Vagina (tissue), 2 donors: ENCODE results near the gene CDK5R1. TPM values are rescaled to one million over a fixed set of nuclear protein-coding genes. Genes with fewer than 3 reads are reported as not detected.

Experiments
- DNase-seq, 2 donors: peaks; one replicate each; pipeline ENCODE4 v3.0.0-alpha.2; 2017; ENCODE audit errors: extremely low spot score in 2 of 2
- H3K27ac ChIP-seq: fragments of 200-600 bp; sonication (generic); one replicate; pipeline ENCODE4 v1.5.1; 2019
- H3K27me3 ChIP-seq: fragments of 200-600 bp; sonication (generic); one replicate; pipeline ENCODE4 v1.5.1; 2019
- H3K36me3 ChIP-seq, 2 donors: fragments of 200-600 bp; sonication (generic); one replicate each; pipeline ENCODE4 v1.5.1; 2017 to 2019
- H3K4me1 ChIP-seq: fragments of 200-600 bp; sonication (generic); one replicate; pipeline ENCODE4 v1.5.1; 2019
- H3K4me3 ChIP-seq, 2 donors: fragments of 200-600 bp; sonication (generic); 1 replicate in 1 of 2; 2 replicates in 1 of 2; pipeline ENCODE4 v1.5.1; 2016 to 2019
- H3K9me3 ChIP-seq: fragments of 200-600 bp; sonication (generic); one replicate; pipeline ENCODE4 v1.5.1; 2019
- CTCF ChIP-seq, 3 experiments: fragments of 450-650 bp in 2 of 3; fragments of 200-600 bp in 1 of 3; sonication (generic) in 1 of 3; IDR thresholded peaks; one replicate each; pipeline ENCODE4 v1.5.1; 2017 to 2019; ENCODE audit warnings: antibody characterized with exemption in 3 of 3, mild to moderate bottlenecking in 2 of 3, moderate library complexity in 2 of 3
- POLR2A ChIP-seq, 2 donors: fragments of 450-650 bp; IDR thresholded peaks; one replicate each; pipeline ENCODE4 v1.6.1; 2017; ENCODE audit warnings: antibody characterized with exemption in 2 of 2, mild to moderate bottlenecking in 2 of 2, moderate library complexity in 2 of 2
- POLR2AphosphoS5 ChIP-seq, 2 donors: sonication (generic); formaldehyde crosslinking; IDR thresholded peaks; one replicate each; pipeline ENCODE4 v1.9.0; 2017; ENCODE audit warnings: antibody characterized with exemption in 2 of 2, mild to moderate bottlenecking in 2 of 2, low read depth in 1 of 2; ENCODE audit not compliant: insufficient read depth in 1 of 2
- intact Hi-C: fragments of 100-400 bp; cut with DNase I; formaldehyde crosslinking; loops from one replicate; pipeline ENCODE4 v1.15.1; 2023
- total RNA-seq: library from RNA; depleted of rRNA; stranded (reverse); fragments of >200 nt; gene quantifications from one replicate; pipeline ENCODE4 v1.2.3, GENCODE V29; 2016

Gene CDK5R1
- total RNA-seq, 1 donor from 2014 or later: 4.9 TPM

- H3K27me3 ChIP-seq: no peaks in the 10 kb centered on the region
- H3K36me3 ChIP-seq: no peaks in the 10 kb centered on the region
- intact Hi-C loops: no loop called here
- TF ChIP-seq POLR2AphosphoS5 (IDR thresholded peaks at IDR 0.05; ENCODE audit: insufficient read depth in 1 of 2, low read depth in 1 of 2): no peak
- no peak for TF ChIP-seq POLR2A (IDR thresholded peaks at IDR 0.05)
- no peak for TF ChIP-seq CTCF (IDR thresholded peaks at IDR 0.05)
- H3K4me3 ChIP-seq: peak overlapping the region; percentile 43 to 78
- no peak for DNase-seq
- H3K4me1 ChIP-seq: peaks cover 30% of the 10 kb centered on the region
- H3K27ac ChIP-seq: no peak overlapping the region
- H3K9me3 ChIP-seq: no peaks in the 10 kb centered on the region
Observed at GRCh38 chr17:32487473-32488176, 832 bp downstream of the CDK5R1 start.

- Histone ChIP-seq H3K4me1 (peaks cover 26% of the 10 kb centered on the region), H3K27me3 (no peaks in the 10 kb centered on the region), H3K9me3 (no peaks in the 10 kb centered on the region), H3K4me3 (peak overlapping the region; percentile 43 to 78), H3K36me3 (no peaks in the 10 kb centered on the region), H3K27ac (no peak overlapping the region)
- DNase-seq: no peak
- intact Hi-C loops: no loop called here
- TF ChIP-seq CTCF (IDR thresholded peaks at IDR 0.05) (no peak), POLR2AphosphoS5 (IDR thresholded peaks at IDR 0.05; ENCODE audit: insufficient read depth in 1 of 2, low read depth in 1 of 2) (no peak)
Observed at GRCh38 chr17:32488177-32488542, 1.4 kb downstream of the CDK5R1 start.

GRCh38 chr17:32488604-32489180, 1.9 kb downstream of the CDK5R1 start:
- Histone ChIP-seq H3K27ac (no peak overlapping the region), H3K36me3 (no peaks in the 10 kb centered on the region), H3K9me3 (no peaks in the 10 kb centered on the region), H3K4me3 (no peak overlapping the region), H3K27me3 (no peaks in the 10 kb centered on the region), H3K4me1 (peaks cover 22% of the 10 kb centered on the region)
- intact Hi-C loops: no loop called here
- no peak for TF ChIP-seq CTCF (IDR thresholded peaks at IDR 0.05)
- TF ChIP-seq POLR2A (IDR thresholded peaks at IDR 0.05): no peak
- no peak for TF ChIP-seq POLR2AphosphoS5 (IDR thresholded peaks at IDR 0.05; ENCODE audit: insufficient read depth in 1 of 2, low read depth in 1 of 2)
- DNase-seq: no peak

GRCh38 chr17:32489320-32490100, 2.7 kb downstream of the CDK5R1 start:
- TF ChIP-seq POLR2A (IDR thresholded peaks at IDR 0.05): no peak
- no peak for TF ChIP-seq CTCF (IDR thresholded peaks at IDR 0.05)
- TF ChIP-seq POLR2AphosphoS5 (IDR thresholded peaks at IDR 0.05; ENCODE audit: insufficient read depth in 1 of 2, low read depth in 1 of 2): no peak
- intact Hi-C loops: no loop called here
- Histone ChIP-seq H3K36me3 (no peaks in the 10 kb centered on the region), H3K27ac (no peak overlapping the region), H3K27me3 (no peaks in the 10 kb centered on the region), H3K9me3 (no peaks in the 10 kb centered on the region), H3K4me3 (no peak overlapping the region), H3K4me1 (peaks cover 14% of the 10 kb centered on the region)
- no peak for DNase-seq
